Ascending aorta (tissue), 2 donors: ENCODE measurements around the gene PHTF1. TPM values are rescaled to one million over a fixed set of nuclear protein-coding genes. Genes with fewer than 3 reads are reported as not detected.

Experiments
- DNase-seq, 2 donors: peaks; one replicate each; pipeline ENCODE4 v3.0.0-alpha.2; 2019; ENCODE audit warnings: low spot score in 2 of 2
- H3K27ac ChIP-seq, 2 donors: fragments of 200-600 bp; sonication (generic); one replicate each; pipeline ENCODE4 v1.5.1; 2016 to 2017; ENCODE audit warnings: mild to moderate bottlenecking in 1 of 2
- H3K27me3 ChIP-seq: fragments of 200-600 bp; sonication (generic); one replicate; pipeline ENCODE4 v1.5.1; 2017
- H3K36me3 ChIP-seq, 2 donors: fragments of 200-600 bp; sonication (generic); one replicate each; pipeline ENCODE4 v1.5.1; 2016
- H3K4me1 ChIP-seq, 2 donors: fragments of 200-600 bp; sonication (generic); one replicate each; pipeline ENCODE4 v1.5.1; 2016 to 2017; ENCODE audit warnings: mild to moderate bottlenecking in 1 of 2
- H3K4me3 ChIP-seq, 2 donors: fragments of 200-600 bp; sonication (generic); one replicate each; pipeline ENCODE4 v1.5.1; 2016 to 2017; ENCODE audit warnings: mild to moderate bottlenecking in 1 of 2
- H3K9me3 ChIP-seq, 2 donors: fragments of 200-600 bp; sonication (generic); one replicate each; pipeline ENCODE4 v1.5.1; 2016
- CTCF ChIP-seq, 3 experiments: fragments of 200-600 bp in 2 of 3; fragments of 450-650 bp in 1 of 3; sonication (generic) in 2 of 3; IDR thresholded peaks; one replicate each; pipeline ENCODE4 v1.5.1; 2016 to 2019; ENCODE audit warnings: antibody characterized with exemption in 3 of 3, mild to moderate bottlenecking in 1 of 3, moderate library complexity in 1 of 3
- intact Hi-C: fragments of 100-400 bp; cut with DNase I; formaldehyde crosslinking; loops from one replicate; pipeline ENCODE4 v1.15.1; 2023
- total RNA-seq: library from RNA; depleted of rRNA; stranded (reverse); fragments of >200 nt; gene quantifications from one replicate; pipeline ENCODE4 v1.1.0, GENCODE V29; 2016

PHTF1 gene
- total RNA-seq, 1 donor from 2014 or later: 38.6 TPM

GRCh38 chr1:113783254-113784103 is 24.2 kb upstream of the PHTF1 start:
- intact Hi-C loops: no loop called here
- H3K36me3 ChIP-seq: no peaks in the 10 kb centered on the region
- no peaks in the 10 kb centered on the region for H3K27me3 ChIP-seq
- no peak overlapping the region for H3K27ac ChIP-seq
- H3K9me3 ChIP-seq: no peaks in the 10 kb centered on the region
- no peak for TF ChIP-seq CTCF (IDR thresholded peaks at IDR 0.05)
- peaks cover 3 to 27% of the 10 kb centered on the region in 2 donors for H3K4me1 ChIP-seq
- H3K4me3 ChIP-seq: no peak overlapping the region
- no peak for DNase-seq

GRCh38 chr1:113782406-113782805 is 23.1 kb upstream of the PHTF1 start:
- DNase-seq: no peak
- H3K4me3 ChIP-seq: no peak overlapping the region
- peaks cover 3 to 27% of the 10 kb centered on the region in 2 donors for H3K4me1 ChIP-seq
- intact Hi-C loops: no loop called here
- H3K9me3 ChIP-seq: no peaks in the 10 kb centered on the region
- H3K27ac ChIP-seq: no peak overlapping the region
- no peaks in the 10 kb centered on the region for H3K27me3 ChIP-seq
- TF ChIP-seq CTCF (IDR thresholded peaks at IDR 0.05): no peak
- no peaks in the 10 kb centered on the region for H3K36me3 ChIP-seq

GRCh38 chr1:113780374-113781146 is 21.3 kb upstream of the PHTF1 start:
- Histone ChIP-seq H3K27ac (no peak overlapping the region), H3K27me3 (no peaks in the 10 kb centered on the region), H3K4me1 (peaks cover 3 to 27% of the 10 kb centered on the region in 2 donors), H3K9me3 (no peaks in the 10 kb centered on the region), H3K36me3 (peaks cover 4 to 13% of the 10 kb centered on the region in 2 donors), H3K4me3 (no peak overlapping the region)
- TF ChIP-seq CTCF (IDR thresholded peaks at IDR 0.05): no peak
- no peak for DNase-seq
- intact Hi-C loops: no loop called here

GRCh38 chr1:113779542-113779941 is 20.3 kb upstream of the PHTF1 start:
- intact Hi-C loops: no loop called here
- no peaks in the 10 kb centered on the region for H3K9me3 ChIP-seq
- H3K4me3 ChIP-seq: no peak overlapping the region
- no peak for TF ChIP-seq CTCF (IDR thresholded peaks at IDR 0.05)
- no peaks in the 10 kb centered on the region for H3K27me3 ChIP-seq
- peaks cover 10 to 13% of the 10 kb centered on the region in 2 donors for H3K36me3 ChIP-seq
- DNase-seq: no peak
- no peak overlapping the region for H3K27ac ChIP-seq
- peaks cover 3 to 27% of the 10 kb centered on the region in 2 donors for H3K4me1 ChIP-seq

- H3K4me1 ChIP-seq: peaks cover 0 to 12% of the 10 kb centered on the region in 2 donors
- no peak overlapping the region for H3K4me3 ChIP-seq
- no peak for DNase-seq
- H3K27me3 ChIP-seq: no peaks in the 10 kb centered on the region
- TF ChIP-seq CTCF (IDR thresholded peaks at IDR 0.05): no peak
- intact Hi-C loops: no loop called here
- H3K9me3 ChIP-seq: no peaks in the 10 kb centered on the region
- H3K36me3 ChIP-seq: peaks cover 10 to 19% of the 10 kb centered on the region in 2 donors
- no peak overlapping the region for H3K27ac ChIP-seq
These were observed 18.3 kb upstream of the PHTF1 start for GRCh38 chr1:113777561-113777960.
